ENCODE measurements around the gene GARIN3.

GRCh38 chr5:157186309-157187045 lies 20.4 kb upstream of the GARIN3 start:
- TF ChIP-seq CTCF (IDR thresholded peaks at IDR 0.05): no peak
- no peak for TF ChIP-seq SIN3A (IDR thresholded peaks at IDR 0.05; ENCODE audit: borderline replicate concordance, insufficient read depth, low read depth, low read length)
- TF ChIP-seq POLR2AphosphoS5 (IDR thresholded peaks at IDR 0.05; ENCODE audit: low read depth, low read length): no peak
- no peak for TF ChIP-seq REST (IDR thresholded peaks at IDR 0.05; ENCODE audit: insufficient read depth in 1 of 2, low read depth in 2 of 2, low read length in 1 of 2)
- no peak for TF ChIP-seq TCF7L2 (IDR thresholded peaks at IDR 0.05; ENCODE audit: low read depth, low read length)
